CD4-positive, alpha-beta T cell treated with Interleukin-15 for 1 hour (primary cell): ENCODE data around the gene KYAT1.
"Not testable (repeated sequence)": the region's sequence is repeated elsewhere in the genome, so short reads cannot be mapped to it uniquely, and the experiment has no call there.

Experiments used
- DNase-seq: peaks from one replicate; pipeline ENCODE4 v3.0.0-alpha.2; 2020

The KYAT1 gene

GRCh38 chr9:128882677-128883603, 1.2 kb upstream of the KYAT1 start:
- DNase-seq, result no peak

GRCh38 chr9:128877852-128878251, 3.9 kb downstream of the KYAT1 start:
- no peak for DNase-seq

GRCh38 chr9:128870941-128871265, 10.8 kb downstream of the KYAT1 start:
- not testable (repeated sequence) for DNase-seq

- DNase-seq, result no peak
Observed at GRCh38 chr9:128870128-128870940, 11.4 kb downstream of the KYAT1 start.

GRCh38 chr9:128863647-128864046, 18.1 kb downstream of the KYAT1 start:
- DNase-seq, result peak; percentile 78

- no peak for DNase-seq
Observed at GRCh38 chr9:128862401-128862851, 19.3 kb downstream of the KYAT1 start.

- DNase-seq, result no peak
Observed at GRCh38 chr9:128861501-128861900, 20.2 kb downstream of the KYAT1 start.

GRCh38 chr9:128860937-128861336, 20.8 kb downstream of the KYAT1 start:
- no peak for DNase-seq

GRCh38 chr9:128858476-128858875, 23.3 kb downstream of the KYAT1 start:
- DNase-seq, result not testable (repeated sequence)

- DNase-seq, result not testable (repeated sequence)
Observed at GRCh38 chr9:128854454-128854853, 27.3 kb downstream of the KYAT1 start.

GRCh38 chr9:128852646-128853045, 29.1 kb downstream of the KYAT1 start:
- DNase-seq, result not testable (repeated sequence)

- not testable (repeated sequence) for DNase-seq
Observed at GRCh38 chr9:128851779-128852600, 29.8 kb downstream of the KYAT1 start.

- DNase-seq, result not testable (repeated sequence)
Observed at GRCh38 chr9:128851024-128851423, 30.7 kb downstream of the KYAT1 start.

GRCh38 chr9:128847803-128848202, 33.9 kb downstream of the KYAT1 start:
- DNase-seq, result no peak

- DNase-seq, result no peak
Observed at GRCh38 chr9:128846680-128847030, 35.1 kb downstream of the KYAT1 start.

GRCh38 chr9:128845186-128845931, 36.4 kb downstream of the KYAT1 start:
- no peak for DNase-seq

- not testable (repeated sequence) for DNase-seq
Observed at GRCh38 chr9:128843171-128843570, 38.6 kb downstream of the KYAT1 start.

- DNase-seq, result no peak
Observed at GRCh38 chr9:128841694-128842492, 39.9 kb downstream of the KYAT1 start.

- DNase-seq, result no peak
Observed at GRCh38 chr9:128840524-128840923, 41.2 kb downstream of the KYAT1 start.

- DNase-seq, result no peak
Observed at GRCh38 chr9:128838338-128838737, 43.4 kb downstream of the KYAT1 start.

- DNase-seq, result no peak
Observed at GRCh38 chr9:128836509-128837145, 45.1 kb downstream of the KYAT1 start.
